GM21717 (cell line): Measurements from ENCODE around the gene SETD1B.
A peak's percentile ranks its signal among the peaks of the same experiment; 100 is the strongest.

Source experiments
- ATAC-seq: cut with Tn5 transposase; IDR thresholded peaks from one replicate; pipeline ENCODE4 v1.9.1; 2021; ENCODE audit warnings: mild to moderate bottlenecking, moderate library complexity; ENCODE audit not compliant: unreplicated experiment

The SETD1B gene

DNA sequence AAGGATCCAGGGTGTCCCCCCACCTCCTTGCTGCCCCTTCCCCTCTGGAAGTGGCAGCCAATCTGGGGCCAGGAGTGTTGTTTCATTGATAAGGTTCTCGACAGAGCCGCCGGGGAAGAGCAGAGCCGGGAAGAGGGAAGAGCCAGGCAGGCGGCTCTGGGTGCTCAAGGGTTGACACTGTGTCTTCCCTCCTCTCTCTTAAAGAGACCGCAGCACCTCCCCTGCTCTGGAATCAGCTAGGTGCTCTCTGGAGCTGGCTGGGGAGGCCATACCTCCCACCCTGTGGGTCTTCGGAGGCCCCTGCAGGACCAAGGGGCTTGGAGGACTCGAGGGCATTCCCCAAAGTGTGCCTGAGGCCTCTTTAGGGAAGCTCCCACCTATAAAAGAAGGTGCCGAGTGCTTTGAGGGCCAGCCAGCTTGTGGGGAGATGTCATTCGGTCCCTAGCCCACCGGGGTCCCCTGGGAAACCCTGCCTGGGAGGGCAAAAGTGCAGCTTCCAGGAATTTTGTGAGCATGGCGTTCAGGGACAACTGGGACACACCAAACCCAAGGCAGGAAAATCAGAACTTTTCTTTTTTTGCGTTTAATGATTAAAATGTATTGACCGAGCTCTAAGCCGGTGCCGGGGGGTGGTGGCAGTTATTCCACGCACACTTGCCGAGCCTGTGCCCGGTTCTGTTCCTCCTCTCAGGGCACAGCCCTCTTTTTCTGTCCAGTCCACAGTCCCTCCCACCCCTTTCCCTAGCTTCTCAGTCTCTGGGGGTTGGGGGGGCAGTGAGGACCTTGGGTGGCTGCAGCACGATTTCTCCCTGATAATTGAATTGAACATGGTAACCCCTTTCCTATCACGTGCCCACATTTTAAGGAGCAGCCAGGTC lies 3.0 kb downstream of the SETD1B start:
- no peak for ATAC-seq

DNA sequence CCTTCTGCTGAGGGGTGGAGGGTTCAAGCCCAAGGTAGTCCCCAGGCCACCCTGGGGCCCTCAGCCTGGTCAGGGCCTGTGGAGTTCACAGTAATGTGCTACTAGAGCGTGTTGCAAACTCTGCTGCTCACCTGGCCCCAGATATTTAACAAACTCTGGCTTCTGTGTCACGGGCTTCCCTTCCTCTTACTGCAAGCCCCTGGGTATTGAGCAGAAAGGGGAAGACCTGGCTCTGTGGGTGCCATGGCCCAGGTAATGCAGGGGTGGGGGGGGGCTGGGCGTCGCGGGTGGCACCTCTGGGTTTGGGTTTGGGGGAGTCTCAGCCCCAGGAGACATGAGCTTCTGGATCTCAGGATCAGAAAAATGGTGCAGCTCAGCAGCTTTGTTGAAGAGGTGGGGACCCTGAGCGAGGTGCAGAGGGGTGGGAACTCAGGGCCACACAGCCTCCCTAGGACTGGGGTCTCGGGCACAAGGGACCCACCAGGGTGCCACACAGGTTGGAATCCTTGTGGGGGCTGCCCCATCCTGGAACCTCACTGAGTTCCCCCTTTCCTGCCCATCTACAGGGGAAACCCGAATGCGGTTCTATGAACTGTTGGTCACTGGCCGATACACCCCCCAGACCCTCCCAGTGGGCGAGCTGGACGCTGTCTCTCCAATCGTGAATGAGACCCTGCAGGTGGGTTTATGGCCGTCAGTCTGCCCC lies 4.0 kb downstream of the SETD1B start:
- ATAC-seq = no peak

DNA sequence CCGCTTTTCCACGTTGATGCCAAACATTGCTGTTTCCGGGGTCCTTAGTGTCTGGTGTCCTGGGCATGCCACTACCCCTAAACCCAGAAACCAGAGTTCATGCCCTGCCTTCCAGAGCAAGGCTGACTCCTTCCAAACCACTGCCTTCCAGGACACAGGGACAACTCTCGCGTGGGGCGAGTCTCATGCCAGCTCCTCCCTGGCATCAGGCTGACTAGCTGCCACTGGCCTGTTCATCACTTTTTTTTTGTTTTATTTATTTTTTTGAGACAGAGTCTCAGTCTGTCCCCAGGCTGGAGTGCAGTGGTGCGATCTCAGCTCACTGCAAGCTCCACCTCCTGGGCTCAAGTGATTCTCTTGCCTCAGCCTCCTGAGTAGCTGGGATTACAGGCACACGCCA lies 4.8 kb downstream of the SETD1B start:
- ATAC-seq = no peak

DNA sequence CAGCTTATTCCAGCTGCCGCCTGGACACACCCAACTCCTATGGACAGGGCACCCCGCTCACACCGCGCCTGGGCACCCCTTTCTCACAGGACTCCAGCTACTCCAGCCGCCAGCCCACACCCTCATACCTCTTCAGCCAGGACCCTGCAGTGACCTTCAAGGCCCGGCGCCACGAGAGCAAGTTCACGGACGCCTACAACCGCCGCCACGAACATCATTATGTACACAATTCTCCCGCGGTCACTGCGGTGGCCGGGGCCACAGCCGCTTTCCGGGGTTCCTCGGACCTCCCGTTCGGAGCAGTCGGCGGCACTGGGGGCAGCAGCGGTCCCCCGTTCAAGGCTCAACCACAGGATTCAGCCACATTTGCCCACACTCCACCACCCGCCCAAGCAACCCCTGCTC lies 5.9 kb downstream of the SETD1B start:
- no peak for ATAC-seq

DNA sequence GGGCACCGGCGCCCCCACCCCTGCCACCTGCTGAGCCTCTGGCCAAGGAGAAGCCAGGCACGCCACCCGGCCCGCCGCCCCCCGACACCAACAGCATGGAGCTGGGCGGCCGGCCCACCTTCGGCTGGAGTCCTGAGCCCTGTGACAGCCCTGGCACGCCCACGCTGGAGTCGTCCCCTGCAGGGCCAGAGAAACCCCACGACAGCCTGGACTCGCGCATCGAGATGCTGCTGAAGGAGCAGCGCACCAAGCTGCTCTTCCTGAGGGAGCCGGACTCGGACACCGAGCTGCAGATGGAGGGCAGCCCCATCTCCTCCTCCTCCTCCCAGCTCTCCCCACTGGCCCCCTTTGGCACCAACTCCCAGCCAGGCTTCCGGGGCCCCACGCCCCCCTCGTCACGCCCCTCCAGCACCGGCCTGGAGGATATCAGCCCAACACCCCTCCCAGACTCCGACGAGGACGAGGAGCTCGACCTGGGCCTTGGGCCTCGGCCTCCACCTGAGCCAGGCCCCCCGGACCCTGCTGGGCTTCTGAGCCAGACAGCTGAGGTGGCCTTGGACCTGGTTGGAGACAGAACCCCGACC lies 6.5 kb downstream of the SETD1B start:
- no peak for ATAC-seq

DNA sequence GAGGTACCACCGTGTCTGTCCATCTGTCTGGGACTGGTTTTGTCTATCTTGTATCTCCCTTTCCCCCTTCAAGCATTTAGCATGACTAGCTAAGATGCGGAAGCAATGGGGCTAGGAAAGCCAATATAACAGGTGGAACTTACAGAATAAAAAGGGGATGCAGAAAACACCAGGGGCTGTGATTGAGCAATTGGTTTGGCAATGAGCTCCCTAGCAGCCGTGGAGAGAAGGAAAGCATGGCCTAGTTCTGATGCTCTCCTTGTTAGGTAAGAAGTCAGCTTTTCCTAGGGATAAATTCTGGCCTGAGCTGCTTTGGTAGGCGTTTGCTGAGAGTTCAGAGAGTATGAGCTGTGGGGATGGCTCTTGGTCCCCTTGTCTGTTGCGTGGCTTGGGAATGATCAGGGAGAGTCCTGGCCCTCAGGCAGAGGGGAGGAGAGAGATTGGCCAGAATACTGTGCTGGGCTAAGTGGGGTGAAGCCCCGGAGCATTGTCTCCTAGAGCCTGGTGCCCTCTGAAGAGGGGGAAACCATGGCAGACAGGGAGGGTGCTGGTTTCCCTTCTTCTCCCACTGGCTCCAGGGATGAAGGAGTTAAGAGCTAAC lies 7.1 kb downstream of the SETD1B start:
- ATAC-seq = no peak

DNA sequence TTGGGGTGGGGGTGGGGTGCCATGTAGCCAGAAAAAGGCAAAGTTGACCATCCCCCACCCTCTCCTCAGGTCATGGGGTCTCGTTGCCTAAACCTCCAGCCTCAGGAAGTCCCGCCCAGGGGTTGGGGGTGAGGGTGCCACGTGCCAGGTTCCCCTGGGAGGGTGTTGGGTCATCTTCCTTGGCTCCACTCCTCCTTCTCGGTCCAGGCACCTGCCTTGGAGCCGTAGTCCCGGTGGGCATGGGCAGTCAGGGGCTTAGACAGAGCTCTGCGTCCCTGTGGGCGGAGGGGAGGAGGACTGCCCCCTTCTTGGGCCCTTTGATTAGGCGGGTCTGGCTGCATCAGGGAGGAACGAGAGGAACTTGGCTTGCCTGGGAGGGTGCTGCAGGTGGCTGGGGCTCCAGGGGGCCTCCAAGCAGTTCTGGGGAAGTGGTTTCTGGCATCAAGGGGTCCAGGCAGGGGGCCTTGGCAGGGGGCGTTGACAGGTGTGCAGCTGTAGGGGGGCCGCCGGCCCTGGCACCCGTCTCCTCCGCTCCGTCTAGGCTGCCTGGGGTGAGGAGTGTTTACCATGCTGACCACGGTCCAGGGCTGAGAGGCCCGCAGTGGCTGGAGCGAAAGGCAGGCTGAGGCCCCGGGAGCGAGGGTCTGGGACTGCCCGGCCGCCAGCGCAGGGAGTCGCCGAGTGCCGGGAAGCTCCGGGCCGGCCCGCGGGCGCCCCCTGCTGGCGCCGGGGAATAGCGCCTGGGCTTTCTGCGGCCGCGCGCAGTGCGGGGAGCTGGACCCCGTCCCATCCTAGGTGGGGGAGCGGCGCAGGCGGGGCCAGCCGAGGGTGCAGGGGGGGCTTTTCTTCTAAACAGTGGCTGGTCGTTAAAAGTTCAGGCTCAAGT lies 7.9 kb downstream of the SETD1B start:
- ATAC-seq = peak; percentile 55

DNA sequence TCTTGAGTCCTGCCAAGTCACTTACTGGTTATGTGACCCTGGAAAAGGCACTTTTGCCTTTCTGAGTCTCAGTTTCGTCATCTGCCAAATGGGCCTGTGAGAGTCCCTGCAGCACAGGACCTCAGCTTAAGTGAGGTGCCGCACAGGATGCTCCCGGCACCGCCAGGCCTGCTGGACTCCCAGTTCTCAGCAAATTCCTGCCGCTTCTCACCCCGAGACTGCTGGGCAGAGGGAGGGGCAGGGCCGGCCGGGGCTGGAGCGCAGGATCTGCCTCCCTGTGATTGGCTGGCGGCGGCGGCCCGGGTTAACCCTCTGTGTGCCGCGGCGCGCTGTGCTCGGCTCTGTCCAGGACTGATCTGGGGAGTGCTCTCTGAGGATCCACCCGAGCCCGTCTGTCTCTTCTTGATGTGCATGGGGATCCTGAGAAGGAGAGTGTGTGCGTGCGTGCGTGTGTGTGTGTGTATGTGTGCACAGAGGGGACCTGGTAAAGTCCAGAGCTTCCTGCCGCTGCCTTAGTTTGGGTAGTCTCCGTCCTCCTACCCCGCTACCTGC lies 8.6 kb downstream of the SETD1B start:
- no peak for ATAC-seq

DNA sequence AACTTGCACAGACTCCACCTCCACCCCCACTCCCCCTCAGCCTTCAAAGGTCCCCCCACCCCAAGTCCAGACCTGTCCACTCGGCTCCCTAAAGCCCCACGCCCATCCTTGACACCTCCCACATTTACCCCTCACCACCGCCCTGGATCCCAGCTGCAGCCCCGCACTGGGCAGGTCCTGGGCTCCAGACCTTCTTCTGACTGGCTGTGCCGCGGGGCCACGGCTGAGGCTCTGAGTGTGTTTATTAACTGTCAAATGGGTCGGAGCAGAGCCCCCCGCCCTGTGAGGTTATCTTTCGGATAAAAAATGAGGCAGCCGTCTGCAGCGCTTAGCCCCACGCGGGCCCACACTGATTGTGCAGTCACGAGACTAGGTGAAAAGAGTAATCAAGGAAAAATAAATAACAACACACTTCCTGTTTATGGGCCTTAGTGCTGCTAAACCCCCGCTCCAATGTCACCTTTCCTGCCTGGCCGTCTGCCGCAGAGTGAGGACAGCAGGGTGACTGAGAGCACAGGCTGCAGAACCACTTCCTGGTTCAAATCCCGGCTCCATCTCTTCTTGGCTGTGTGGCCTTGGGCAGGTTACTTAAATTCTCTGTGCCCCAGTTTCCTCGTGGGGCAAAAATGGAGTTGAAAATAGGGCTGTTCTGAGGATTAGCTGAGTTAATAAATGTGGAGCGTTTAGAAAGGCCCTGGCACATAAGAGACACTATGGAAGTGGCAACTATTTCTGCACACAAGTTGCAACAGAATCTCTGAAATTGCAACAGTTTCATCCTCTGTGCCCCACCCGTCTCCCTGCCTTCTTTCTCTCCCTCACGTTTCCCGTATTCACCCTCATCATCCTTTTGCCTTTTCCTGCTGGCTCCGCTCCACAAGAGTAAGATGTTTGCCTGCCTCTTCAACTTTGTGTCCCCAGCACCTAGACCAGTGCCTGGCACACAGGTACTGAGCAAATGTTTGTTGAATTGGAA lies 9.4 kb downstream of the SETD1B start:
- ATAC-seq = no peak

DNA sequence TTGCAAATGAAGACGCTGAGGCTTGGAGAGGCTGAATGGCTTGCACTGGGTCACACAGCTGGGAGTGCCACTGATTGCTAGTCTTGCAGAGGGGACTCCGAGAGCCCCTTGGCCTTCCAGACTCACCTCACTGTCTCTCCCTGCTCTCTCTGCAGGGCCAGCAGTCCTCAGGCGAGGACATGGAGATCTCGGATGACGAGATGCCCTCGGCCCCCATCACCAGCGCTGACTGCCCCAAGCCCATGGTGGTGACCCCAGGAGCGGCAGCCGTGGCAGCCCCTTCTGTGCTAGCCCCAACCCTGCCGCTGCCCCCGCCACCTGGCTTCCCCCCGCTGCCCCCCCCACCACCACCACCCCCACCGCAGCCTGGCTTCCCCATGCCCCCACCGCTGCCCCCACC lies 10.1 kb downstream of the SETD1B start:
- ATAC-seq = no peak

DNA sequence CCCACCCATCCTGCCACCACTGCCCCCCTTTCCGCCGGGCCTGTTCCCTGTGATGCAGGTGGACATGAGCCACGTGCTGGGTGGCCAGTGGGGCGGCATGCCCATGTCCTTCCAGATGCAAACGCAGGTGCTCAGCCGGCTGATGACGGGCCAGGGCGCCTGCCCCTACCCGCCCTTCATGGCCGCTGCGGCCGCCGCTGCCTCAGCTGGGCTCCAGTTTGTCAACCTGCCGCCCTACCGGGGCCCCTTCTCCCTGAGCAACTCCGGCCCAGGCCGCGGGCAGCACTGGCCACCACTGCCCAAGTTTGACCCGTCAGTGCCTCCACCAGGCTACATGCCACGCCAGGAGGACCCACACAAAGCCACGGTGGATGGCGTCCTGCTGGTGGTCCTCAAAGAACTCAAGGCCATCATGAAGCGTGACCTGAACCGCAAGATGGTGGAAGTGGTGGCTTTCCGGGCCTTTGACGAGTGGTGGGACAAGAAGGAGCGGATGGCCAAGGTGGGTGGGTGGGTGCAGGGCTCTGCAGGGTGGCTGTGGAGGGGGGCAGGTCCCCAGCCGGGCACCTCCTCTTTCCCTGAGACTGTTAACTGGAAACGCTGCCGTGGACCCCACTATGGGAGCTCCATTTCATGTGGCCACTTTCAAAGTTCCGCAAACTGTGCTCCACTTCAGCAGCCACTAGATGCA lies 10.8 kb downstream of the SETD1B start:
- ATAC-seq = no peak

DNA sequence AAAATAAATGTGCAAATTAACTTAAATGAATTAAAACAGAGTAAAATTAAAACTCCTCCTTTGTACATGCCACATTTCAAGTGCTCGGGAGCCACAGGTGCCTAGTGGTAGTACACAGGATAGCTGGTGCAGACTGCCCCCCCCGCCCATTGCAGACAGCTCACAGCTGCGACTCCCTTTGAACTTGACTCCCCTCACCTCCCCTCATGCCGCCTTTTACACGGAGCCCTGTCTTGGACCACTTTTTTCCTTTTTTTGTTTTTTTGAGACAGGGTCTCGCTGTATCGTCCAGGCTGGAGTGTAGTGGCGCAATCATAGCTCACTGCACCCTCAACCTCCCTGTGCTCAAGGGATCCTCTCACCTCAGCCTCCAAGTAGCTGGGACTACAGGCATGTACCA lies 11.5 kb downstream of the SETD1B start:
- ATAC-seq = no peak

DNA sequence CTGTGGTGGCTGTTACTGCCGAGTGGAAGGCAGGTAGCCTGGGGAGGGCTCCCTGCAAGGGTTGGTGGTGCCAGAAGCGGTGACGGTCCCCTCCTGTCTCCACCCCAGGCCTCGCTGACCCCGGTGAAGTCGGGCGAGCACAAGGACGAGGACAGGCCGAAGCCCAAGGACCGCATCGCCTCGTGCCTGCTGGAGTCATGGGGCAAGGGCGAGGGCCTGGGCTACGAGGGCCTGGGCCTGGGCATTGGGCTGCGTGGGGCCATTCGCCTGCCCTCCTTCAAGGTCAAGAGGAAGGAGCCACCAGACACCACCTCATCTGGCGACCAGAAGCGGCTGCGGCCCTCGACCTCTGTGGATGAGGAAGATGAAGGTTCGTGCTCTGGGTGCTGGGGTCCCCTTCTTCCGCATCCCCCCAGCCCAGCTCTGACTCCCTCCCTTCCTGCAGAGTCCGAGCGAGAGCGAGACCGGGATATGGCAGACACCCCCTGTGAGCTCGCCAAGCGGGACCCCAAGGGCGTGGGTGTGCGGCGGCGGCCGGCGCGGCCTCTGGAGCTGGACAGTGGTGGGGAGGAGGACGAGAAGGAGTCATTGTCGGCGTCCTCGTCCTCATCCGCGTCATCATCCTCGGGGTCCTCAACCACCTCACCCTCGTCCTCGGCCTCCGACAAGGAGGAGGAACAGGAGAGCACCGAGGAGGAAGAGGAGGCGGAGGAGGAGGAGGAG lies 13.3 kb downstream of the SETD1B start:
- no peak for ATAC-seq

DNA sequence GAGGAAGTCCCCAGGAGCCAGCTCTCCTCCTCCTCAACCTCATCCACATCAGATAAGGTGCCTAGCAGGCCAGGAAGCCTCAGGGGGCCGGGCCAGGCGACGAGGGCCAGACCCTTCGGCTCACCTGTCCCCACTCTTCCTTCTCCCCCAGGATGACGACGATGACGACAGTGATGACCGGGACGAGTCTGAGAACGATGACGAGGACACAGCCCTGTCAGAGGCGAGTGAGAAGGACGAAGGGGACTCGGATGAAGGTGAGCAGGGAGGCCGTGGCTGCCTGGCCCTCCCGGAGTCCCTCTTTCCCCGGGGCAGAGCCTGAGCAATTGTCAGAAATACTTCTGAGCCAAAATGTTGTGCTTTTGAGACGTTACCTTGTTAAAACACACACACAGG lies 13.8 kb downstream of the SETD1B start:
- no peak for ATAC-seq

DNA sequence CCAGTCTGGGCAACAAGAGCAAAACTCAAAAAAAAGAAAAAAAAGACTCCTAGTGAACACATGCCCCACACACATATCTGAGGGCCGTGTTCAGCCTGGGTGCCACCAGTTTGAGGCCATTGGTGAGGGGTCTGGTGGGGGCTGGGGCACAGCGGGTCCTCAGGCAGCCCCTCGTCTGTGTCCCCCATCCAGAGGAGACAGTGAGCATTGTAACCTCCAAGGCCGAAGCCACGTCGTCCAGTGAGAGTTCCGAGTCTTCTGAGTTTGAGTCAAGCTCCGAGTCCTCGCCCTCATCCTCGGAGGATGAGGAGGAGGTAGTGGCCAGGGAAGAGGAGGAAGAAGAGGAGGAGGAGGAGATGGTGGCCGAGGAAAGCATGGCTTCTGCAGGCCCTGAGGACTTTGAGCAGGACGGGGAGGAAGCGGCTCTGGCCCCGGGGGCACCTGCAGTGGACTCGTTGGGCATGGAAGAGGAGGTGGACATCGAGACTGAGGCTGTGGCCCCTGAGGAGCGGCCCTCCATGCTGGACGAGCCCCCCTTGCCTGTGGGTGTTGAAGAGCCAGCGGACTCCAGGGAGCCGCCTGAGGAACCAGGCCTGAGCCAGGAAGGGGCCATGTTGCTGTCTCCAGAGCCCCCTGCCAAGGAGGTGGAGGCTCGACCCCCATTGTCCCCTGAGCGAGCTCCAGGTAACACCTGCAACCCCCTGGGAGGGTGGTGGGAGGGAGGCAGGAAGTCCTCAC lies 15.6 kb downstream of the SETD1B start:
- ATAC-seq = no peak

DNA sequence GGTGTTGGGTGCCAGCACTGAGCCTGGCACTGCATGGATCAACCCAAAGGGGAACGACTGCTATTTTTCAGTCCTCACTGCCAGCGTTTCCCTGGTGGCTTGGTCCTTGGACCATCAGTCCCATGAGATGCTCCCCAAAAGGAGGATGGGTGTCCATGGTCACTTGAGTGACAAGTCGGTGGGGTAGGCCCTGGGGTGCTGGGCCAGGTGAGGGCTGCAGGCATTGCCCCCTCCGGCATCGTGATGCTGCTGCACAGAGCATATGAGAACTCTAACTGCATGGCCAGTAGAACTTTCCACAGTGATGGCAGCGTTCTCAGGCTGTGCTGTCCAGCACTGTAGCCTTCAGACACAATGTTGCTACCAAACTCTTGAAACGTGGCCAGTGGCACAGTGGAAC lies 16.2 kb downstream of the SETD1B start:
- no peak for ATAC-seq

DNA sequence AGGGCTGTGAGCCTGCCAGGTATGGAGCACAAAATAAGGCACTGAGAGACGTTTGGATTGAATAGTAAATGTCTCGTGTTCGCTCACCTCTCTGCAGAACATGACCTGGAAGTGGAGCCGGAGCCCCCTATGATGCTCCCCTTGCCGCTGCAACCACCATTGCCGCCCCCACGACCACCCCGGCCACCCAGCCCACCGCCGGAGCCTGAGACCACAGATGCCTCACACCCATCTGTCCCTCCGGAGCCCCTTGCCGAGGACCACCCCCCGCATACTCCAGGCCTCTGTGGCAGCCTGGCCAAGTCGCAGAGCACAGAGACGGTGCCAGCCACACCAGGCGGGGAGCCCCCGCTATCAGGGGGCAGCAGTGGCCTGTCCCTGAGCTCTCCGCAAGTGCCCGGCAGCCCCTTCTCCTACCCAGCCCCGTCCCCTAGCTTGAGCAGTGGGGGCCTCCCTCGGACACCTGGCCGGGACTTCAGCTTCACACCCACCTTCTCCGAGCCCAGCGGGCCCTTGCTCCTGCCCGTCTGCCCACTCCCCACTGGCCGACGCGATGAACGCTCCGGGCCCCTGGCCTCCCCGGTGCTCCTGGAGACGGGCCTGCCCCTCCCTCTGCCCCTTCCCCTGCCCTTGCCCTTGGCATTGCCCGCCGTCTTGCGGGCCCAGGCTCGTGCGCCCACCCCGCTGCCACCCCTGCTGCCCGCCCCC lies 18.7 kb downstream of the SETD1B start:
- no peak for ATAC-seq
